Omental fat pad (tissue), 4 donors: Measurements from ENCODE around the gene CREG2. TPM values are rescaled to one million over a fixed set of nuclear protein-coding genes. Genes with fewer than 3 reads are reported as not detected.

Experiments used
- ATAC-seq: fragments of 150-250 bp; one replicate; pipeline ENCODE4 v1.9.1; 2016; ENCODE audit warnings: mild to moderate bottlenecking, moderate library complexity; ENCODE audit not compliant: low FRiP score
- DNase-seq: peaks from one replicate; pipeline ENCODE4 v3.0.0-alpha.2; 2019; ENCODE audit warnings: low spot score
- total RNA-seq, 4 donors: library from RNA; depleted of rRNA; stranded (reverse); fragments of >200 nt; gene quantifications; one replicate each; pipeline ENCODE4 v1.1.0, GENCODE V29; 2016
- TF ChIP-seq, protein P1 (sequence below), 3 donors: fragments of 450-650 bp; IDR thresholded peaks; one replicate each; pipeline ENCODE4 v1.5.1; 2016 to 2017; ENCODE audit warnings: antibody characterized with exemption in 3 of 3, mild to moderate bottlenecking in 3 of 3, moderate library complexity in 2 of 3

Gene CREG2
- total RNA-seq, 4 donors from 2014 or later: 0.09 TPM; not detected in 3

DNA sequence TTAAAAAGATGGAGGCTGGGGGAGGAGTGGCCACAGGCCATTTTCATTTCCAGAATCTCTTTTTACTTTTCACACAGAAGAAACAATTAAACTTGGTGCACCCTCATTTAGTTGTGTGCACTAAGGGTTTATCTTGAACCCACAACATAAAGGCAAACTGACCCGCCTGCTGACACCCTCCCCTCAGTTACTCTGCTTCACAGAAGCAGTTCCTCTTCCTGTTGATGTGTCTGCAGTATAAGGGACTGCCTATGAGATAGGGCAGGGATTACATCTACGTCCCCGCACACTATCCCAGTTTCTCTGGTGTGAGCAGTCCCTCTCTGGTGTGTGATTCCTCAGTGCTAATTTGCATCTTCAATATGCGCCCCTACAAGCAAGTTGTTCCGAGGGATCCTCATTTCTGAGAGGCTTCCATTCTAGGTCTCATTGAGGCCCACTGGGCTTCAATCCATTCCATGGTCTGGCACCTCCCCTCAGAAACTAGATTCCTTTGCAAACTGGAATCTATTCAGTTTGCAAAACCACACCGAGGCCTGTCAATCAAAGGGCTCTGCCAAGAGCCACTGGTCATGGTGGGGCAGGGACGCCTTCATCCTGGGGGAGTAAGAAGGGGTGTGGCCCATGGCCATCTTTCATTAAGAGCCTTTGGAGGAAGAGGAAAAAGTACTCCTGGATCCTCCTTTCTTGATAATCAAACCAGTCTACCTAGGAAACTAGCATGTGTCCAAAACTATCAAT lies 12.3 kb downstream of the CREG2 start:
- no peak for DNase-seq
- TF ChIP-seq, protein P1, sequence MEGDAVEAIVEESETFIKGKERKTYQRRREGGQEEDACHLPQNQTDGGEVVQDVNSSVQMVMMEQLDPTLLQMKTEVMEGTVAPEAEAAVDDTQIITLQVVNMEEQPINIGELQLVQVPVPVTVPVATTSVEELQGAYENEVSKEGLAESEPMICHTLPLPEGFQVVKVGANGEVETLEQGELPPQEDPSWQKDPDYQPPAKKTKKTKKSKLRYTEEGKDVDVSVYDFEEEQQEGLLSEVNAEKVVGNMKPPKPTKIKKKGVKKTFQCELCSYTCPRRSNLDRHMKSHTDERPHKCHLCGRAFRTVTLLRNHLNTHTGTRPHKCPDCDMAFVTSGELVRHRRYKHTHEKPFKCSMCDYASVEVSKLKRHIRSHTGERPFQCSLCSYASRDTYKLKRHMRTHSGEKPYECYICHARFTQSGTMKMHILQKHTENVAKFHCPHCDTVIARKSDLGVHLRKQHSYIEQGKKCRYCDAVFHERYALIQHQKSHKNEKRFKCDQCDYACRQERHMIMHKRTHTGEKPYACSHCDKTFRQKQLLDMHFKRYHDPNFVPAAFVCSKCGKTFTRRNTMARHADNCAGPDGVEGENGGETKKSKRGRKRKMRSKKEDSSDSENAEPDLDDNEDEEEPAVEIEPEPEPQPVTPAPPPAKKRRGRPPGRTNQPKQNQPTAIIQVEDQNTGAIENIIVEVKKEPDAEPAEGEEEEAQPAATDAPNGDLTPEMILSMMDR (IDR thresholded peaks at IDR 0.05): no peak
- ATAC-seq: no peak

DNA sequence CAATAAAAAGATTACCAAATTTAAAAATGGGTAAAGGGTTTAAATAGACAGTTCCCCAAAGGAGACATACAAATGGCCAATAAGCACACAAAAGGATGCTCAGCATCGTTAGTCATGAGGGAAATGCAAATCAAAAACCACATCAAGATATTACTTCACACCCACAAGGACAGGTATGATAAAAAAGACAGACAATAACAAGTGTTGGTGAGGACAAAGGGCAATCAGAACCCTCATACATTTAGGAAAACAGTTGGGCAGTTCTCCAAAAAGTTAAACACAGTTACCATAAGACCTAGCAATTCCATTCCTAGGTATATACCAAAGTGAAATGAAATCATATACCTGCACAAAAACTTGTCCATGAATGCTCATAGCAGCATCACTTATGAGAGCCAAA lies 14.5 kb downstream of the CREG2 start:
- DNase-seq (no peak), ATAC-seq (no peak)
- TF ChIP-seq, protein P1 (IDR thresholded peaks at IDR 0.05): no peak

DNA sequence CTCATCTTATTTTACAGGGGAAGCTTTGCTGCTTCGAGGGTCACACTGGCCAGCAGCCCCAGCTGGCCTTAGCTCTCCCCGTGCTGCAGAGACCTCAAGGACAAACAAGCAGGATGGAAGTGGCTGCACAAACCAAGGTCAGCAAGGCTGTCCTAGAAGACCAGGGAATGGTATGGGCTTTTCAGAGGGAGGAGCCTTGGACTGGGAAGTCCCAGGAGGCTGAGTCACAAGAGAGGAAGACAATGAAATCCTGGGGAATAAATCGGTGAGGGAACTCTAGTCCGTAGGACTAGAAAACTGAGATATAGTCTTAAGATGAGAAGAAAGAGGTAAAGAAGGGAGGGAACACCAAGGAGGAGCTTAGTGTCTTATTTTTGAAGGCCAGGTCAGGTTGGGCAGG lies 15.7 kb downstream of the CREG2 start:
- TF ChIP-seq, protein P1 (IDR thresholded peaks at IDR 0.05): no peak
- ATAC-seq (no peak), DNase-seq (no peak)

DNA sequence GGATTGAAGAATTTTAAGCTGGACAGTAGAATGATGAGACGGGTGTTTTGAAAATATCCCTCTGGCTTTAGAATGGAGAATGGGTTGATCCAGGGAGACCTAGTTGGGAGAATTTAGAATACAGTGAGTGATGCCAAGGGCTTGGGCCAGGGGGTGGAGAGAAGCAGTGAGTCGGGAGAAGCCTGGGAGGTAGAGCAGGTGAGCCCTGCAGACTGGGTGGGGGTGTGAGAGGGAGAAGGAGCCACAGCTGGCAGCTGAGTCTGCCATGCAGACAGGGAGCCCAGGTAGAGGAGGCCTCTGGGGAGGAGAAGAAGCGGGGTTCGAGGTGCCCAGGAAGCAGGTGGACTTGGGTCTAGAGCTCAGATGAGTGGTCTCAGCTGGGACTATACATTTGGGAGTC lies 18.2 kb downstream of the CREG2 start:
- DNase-seq (no peak), ATAC-seq (no peak)
- TF ChIP-seq, protein P1 (IDR thresholded peaks at IDR 0.05): no peak

DNA sequence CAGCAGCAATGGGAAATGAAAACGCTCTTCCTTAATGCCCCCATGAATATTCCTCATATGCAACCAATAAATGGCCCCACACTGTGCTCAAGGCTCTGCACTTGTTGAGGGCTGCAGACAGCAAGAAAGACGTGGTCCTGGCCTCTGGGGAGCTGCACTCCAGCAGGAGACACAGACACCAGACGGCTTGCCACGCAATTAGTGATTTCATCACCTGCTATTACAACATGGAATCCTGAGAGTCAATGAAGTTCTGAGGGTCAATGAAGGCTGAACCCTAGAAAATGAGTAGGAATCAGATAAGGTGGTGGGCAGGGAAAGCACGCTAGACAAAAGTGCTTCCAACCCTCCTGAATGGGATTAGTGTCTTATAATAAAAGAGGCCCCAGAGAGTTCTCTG lies 18.9 kb downstream of the CREG2 start:
- no peak for DNase-seq
- TF ChIP-seq, protein P1 (IDR thresholded peaks at IDR 0.05): no peak
- no peak for ATAC-seq

DNA sequence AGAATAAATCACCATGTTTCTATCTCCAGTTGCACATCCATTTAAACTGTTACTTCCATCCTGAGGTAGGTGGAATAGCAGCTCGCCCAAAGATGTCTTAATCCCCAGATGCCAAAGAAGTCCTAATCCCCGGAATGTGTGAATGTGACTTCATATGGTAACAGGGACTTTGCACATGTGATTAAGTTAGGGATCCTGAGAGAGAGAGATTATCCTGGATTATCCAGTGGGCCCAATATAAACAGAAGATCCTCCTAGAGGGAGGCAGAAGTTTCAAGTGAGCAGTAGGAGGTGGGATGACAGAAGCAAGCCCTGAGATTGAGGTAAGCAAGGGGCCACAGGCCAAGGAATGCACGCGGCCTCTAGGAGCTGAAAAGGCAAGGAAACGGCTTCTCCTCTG lies 19.8 kb downstream of the CREG2 start:
- no peak for ATAC-seq
- TF ChIP-seq, protein P1 (IDR thresholded peaks at IDR 0.05): no peak
- no peak for DNase-seq

DNA sequence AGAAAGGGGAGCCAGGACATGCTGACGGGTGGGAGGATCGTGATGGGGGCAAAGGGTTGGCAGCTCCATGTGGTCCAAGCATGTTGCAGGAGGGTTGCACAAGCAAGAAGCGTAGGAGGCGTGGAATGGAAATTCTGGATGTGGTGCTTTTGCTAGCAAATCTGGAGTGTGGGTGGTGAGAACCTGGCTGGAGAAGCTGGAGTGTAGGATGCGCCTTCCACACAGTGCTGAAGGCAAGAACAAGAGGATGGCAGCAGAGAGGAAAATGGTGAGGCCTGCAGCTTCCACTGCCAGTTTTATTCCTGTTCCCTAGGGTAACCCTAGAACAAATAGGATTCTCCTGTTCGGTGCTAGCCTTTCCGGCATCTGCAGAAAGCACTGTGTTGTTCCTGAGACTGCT lies 22.4 kb downstream of the CREG2 start:
- DNase-seq (no peak), ATAC-seq (no peak)
- TF ChIP-seq, protein P1 (IDR thresholded peaks at IDR 0.05): no peak
